HG03025 (cell line): ENCODE measurements around the gene NDUFAF7.
A peak's percentile ranks its signal among the peaks of the same experiment; 100 is the strongest.
"Not testable (repeated sequence)": the region's sequence is repeated elsewhere in the genome, so short reads cannot be mapped to it uniquely, and the experiment has no call there.

ENCODE experiments used
- ATAC-seq: cut with Tn5 transposase; IDR thresholded peaks from one replicate; pipeline ENCODE4 v1.9.1; 2021; ENCODE audit warnings: mild to moderate bottlenecking, moderate library complexity; ENCODE audit not compliant: unreplicated experiment, low FRiP score

NDUFAF7 gene, protein sequence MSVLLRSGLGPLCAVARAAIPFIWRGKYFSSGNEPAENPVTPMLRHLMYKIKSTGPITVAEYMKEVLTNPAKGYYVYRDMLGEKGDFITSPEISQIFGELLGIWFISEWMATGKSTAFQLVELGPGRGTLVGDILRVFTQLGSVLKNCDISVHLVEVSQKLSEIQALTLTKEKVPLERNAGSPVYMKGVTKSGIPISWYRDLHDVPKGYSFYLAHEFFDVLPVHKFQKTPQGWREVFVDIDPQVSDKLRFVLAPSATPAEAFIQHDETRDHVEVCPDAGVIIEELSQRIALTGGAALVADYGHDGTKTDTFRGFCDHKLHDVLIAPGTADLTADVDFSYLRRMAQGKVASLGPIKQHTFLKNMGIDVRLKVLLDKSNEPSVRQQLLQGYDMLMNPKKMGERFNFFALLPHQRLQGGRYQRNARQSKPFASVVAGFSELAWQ

GRCh38 chr2:37231241-37232130 lies at the start of gene NDUFAF7, which contains the start of gene CEBPZ:
Gene NDUFAF7, plus strand, starts transcription at chr2:37231658. Its CDS starts 48 bp downstream, at chr2:37231706.
Gene CEBPZ, minus strand, starts transcription at chr2:37231596. Its CDS starts 29 bp downstream, at chr2:37231567.
- ATAC-seq: peak; percentile 94

GRCh38 chr2:37181726-37182684 lies 49.5 kb upstream of the NDUFAF7 start:
- no peak for ATAC-seq

DNA sequence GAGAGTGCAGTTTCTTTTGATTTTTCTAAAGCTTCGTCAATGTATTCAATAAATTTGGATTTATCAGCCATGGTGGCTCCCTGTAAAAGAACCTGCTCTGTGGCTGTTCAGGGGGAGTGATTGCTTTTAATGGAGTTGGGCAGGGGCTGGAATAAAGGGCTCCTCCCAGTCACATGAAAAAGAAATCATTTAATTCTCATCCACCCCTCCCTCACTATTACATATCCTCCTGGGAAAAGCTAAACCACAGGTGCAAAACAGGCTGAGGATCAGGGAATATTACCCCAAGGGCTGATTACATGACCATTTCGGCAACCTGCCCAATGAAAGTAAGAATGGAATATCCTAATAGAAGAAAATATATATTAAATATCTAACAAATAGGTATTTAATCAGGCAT lies 42.9 kb upstream of the NDUFAF7 start, which contains the start of gene SULT6B1:
Gene SULT6B1 (minus strand): TSS at position 101 of the 400 bp plus-strand sequence. CDS start 30 bp downstream, at position 71.
- no peak for ATAC-seq

- ATAC-seq: no peak
Observed at GRCh38 chr2:37189452-37190153, 41.9 kb upstream of the NDUFAF7 start.

GRCh38 chr2:37190290-37190689 lies 41.2 kb upstream of the NDUFAF7 start:
- no peak for ATAC-seq

DNA sequence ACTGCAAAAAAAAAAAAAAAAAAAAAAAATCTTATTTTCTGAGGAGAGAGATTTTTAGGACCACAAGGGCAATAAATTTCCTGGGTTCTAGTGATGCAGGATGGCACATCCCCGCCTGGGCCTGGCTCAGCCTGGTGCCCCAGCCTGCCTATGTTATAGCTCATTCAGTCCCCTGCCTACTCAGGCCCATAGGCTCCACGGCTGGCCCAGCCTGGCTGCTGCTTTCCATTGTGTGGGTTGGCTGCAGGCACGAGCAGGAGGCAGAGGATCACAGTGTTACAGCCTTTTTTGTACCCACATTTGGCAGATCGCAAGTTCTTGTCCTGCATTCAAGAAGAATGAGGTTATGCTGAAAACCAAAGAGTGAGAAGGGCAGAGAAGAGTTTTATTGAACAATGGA lies 40.2 kb upstream of the NDUFAF7 start:
- ATAC-seq: no peak

GRCh38 chr2:37191747-37192146 lies 39.7 kb upstream of the NDUFAF7 start:
- no peak for ATAC-seq

DNA sequence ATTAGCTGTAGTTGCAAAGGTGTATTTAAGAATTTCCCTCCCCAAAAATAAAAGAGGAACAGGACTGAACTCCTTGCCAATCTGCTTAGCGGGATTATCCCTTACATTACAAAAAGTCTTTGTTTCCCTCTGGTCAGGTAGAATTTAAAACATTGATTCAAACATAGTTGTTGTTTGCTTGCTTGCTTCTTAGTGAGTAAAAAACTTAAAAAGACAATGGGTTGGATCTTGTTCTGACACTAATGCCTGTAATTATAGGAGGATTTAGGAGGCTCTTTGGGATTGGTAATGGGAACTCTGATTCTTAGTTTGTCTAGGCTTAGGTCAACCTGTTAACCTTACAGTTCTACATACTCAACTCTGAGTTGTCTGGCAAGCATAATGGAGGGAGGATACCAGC lies 38.9 kb upstream of the NDUFAF7 start:
- no peak for ATAC-seq

DNA sequence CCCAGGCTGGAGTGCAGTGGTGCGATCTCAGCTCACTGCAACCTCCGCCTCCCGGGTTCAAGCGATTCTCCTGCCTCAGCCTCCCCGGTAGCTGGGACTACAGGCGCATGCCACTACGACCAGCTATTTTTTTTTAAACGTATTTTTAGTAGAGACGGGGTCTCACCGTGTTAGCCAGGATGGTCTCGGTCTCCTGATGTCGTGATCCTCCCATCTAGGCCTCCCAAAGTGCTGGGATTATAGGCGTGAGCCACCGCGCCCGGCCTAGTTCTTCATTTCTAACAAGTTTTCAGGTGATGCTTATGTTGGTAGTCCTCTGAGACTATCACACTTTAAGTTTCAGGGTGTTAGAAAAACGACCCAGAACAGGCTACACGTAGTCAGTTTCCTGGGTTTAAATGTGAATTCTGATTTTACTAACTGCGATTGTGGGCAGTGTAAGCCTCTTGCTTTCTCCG lies 35.6 kb upstream of the NDUFAF7 start:
- ATAC-seq: not testable (repeated sequence)

GRCh38 chr2:37196320-37197195 lies 34.9 kb upstream of the NDUFAF7 start, which contains the start of gene CEBPZOS:
Gene CEBPZOS, plus strand, starts transcription at chr2:37196496. Its CDS starts 3,209 bp downstream, at chr2:37199705.
- ATAC-seq: peak; percentile 51

- ATAC-seq: no peak
Observed at GRCh38 chr2:37198681-37199065, 32.8 kb upstream of the NDUFAF7 start.

- ATAC-seq: no peak
Observed at GRCh38 chr2:37201208-37201607, 30.2 kb upstream of the NDUFAF7 start.

DNA sequence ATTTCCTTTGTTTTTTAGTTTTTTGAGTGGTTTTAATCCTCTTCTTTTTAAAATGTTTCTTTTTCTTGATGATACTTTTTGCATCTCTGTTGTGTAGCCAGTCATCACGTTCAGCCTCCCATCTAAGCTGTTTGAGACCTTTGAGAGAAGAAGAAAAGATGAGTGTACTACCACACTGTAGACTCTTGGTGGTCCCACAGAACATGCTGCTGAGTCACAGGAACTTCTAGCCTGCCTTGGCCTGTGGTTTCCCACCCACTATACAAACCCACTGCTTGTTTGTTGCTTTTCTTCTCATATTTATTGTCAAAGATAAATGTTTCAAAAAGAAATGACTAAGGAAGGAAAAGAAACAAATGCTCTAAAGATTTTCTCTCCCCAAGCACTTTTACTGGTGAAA lies 29.7 kb upstream of the NDUFAF7 start:
- ATAC-seq: no peak

DNA sequence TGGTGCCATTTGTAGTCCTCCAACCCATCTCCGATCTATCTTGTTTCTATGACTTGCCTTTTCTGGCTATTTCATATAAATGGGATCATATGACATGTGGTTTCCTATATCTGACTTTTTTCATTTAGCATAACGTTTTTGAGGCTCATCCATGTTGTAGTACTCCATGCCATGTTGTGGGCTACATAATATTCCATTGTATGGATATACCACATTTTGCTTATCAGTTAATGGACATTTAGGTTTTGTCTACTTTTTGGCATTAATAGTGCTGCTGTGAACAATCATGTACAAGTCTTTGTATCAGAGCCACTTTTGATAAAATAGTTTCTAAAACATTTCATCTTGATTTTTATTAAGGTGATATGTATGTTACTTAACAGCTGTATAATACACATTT lies 27.8 kb upstream of the NDUFAF7 start:
- ATAC-seq: no peak

DNA sequence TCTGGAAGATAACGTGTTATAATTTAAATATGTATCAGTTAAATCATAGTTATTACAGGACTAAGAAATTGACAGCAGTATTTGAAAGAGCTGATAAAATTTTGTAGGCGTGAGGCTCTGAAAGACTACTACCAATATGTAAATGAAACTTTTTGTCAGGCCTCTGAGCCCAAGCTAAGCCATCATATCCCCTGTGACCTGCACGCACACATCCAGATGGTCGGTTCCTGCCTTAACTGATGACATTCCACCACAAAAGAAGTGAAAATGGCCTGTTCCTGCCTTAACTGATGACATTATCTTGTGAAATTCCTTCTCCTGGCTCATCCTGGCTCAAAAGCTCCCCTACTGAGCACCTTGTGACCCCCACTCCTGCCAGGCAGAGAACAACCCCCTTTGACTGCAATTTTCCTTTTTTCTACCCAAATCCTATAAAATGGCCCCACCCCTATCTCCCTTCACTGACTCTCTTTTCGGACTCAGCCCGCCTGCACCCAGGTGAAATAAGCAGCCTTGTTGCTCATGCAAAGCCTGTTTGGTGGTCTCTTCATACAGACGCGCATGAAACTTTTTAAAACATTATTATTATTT lies 26.3 kb upstream of the NDUFAF7 start:
- ATAC-seq: not testable (repeated sequence)

DNA sequence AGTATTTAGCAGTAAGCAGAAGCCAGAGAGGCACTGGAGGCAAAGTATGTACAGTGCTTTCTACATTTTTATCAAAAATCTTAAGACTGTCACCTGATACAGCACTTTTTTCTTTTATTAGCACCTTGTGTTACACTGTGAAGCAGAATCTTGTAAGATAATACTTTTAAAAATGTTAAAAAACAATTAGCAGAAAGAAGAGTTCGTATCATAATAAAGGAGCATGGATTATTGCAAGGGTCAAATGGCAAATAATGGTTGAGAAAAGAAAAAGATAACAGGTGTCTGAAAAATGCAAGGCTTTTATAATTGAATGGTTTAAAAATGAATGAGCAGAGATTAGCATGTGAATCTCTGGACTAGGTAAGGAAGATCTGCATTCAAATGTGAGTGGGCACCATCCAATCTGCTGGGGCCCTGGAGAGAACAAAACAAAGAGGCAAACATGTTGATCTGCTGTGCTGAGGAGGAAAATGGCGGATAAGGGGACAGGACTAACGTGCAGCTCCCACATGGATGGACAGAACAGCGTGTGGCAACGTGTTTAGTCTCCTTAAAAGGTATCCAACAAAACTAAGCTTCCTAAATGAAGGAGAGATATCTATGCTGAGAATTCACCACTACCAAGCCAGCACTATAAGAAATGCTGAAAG lies 25.6 kb upstream of the NDUFAF7 start:
- no peak for ATAC-seq

DNA sequence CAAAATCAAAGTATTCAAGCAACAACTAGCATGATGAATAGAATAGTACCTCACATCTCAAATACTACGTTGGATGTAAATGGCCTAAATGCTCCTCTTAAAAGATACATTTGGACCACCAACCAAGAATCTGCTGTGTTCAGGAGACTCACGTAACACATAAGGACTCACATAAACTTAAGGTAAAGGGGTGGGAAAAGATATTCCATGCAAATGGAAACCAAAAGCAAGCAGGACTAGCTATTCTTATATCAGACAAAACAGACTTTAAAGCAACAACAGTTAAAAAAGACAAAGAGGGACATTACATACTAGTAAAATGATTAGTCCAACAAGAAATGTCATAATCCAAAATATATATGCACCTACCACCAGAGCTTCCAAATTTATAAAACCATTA lies 24.7 kb upstream of the NDUFAF7 start:
- ATAC-seq: not testable (repeated sequence)
